ENCODE measurements around the gene CRADD. TPM values are rescaled to one million over a fixed set of nuclear protein-coding genes. Genes with fewer than 3 reads are reported as not detected.

The CRADD gene
- total RNA-seq, 1 donor from 2014 or later: 10.3 TPM

- H3K4me3 ChIP-seq (ENCODE audit: low read depth, low read length): no peak overlapping the region
- no peak for DNase-seq (ENCODE audit: low read depth)
- TF ChIP-seq CTCF (conservative IDR thresholded peaks at IDR 0.05; ENCODE audit: low read depth, low read length): no peak
These were observed 235.0 kb downstream of the CRADD start for GRCh38 chr12:93912086-93912733.

DNA sequence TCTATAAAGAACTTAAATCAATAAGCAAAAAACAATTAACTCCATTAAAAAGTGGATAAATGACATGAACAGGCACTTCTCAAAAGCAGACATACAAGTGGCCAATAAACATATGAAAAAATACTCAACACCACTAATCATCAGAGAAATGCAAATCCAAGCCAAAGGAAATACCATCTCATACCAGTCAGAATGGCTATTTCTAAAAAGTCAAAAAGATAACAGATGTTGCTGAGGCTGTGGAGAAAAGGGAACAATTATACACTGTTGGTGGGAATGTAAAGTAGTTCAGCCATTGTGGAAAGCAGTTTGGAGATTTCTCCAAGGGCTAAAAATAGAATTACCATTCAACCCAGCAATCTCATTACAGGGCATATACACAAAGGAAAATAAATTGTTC, 236.7 kb downstream of the CRADD start:
- no peak for DNase-seq (ENCODE audit: low read depth)
- no peak for TF ChIP-seq CTCF (conservative IDR thresholded peaks at IDR 0.05; ENCODE audit: low read depth, low read length)
- H3K4me3 ChIP-seq (ENCODE audit: low read depth, low read length): no peak overlapping the region

DNA sequence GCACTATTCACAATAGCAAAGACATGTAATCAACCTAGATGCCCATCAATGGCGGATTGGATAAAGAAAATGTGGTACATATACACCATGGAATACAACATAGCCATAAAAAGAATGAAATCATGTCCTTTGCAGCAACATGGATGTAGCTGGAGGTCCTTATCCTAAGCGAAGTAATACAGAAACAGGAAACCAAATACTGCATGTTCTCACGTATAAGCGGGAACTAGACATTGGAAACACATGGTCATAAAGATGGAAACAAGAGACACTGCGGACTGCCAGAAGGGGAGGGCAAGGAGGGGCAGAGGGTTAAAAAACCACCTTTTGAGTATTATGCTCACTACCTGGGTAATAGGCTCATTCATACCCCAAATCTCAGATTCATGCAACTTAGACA, 237.1 kb downstream of the CRADD start:
- no peak for DNase-seq (ENCODE audit: low read depth)
- TF ChIP-seq CTCF (conservative IDR thresholded peaks at IDR 0.05; ENCODE audit: low read depth, low read length): no peak
- H3K4me3 ChIP-seq (ENCODE audit: low read depth, low read length): no peak overlapping the region

- no peak overlapping the region for H3K4me3 ChIP-seq (ENCODE audit: low read depth, low read length)
- no peak for DNase-seq (ENCODE audit: low read depth)
- no peak for TF ChIP-seq CTCF (conservative IDR thresholded peaks at IDR 0.05; ENCODE audit: low read depth, low read length)
These were observed 238.2 kb downstream of the CRADD start for GRCh38 chr12:93915411-93915810.

DNA sequence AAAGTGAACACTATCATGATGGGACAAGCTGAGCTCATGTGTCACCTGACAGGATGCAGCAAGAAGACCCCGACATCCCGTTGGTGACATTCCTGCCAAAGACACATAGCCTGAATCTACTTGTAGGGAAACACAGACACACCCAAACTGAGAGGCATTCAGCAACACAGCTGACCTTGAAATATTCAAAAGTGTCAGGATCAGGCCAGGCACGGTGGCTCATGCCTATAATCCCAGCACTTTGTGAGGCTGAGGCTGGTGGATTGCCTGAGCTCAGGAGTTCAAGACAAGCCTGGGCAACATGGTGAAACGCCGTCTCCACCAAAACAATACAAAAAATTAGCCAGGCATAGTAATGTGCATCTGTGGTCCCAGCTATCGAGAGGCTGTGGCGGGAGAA, 239.2 kb downstream of the CRADD start:
- no peak overlapping the region for H3K4me3 ChIP-seq (ENCODE audit: low read depth, low read length)
- no peak for DNase-seq (ENCODE audit: low read depth)
- TF ChIP-seq CTCF (conservative IDR thresholded peaks at IDR 0.05; ENCODE audit: low read depth, low read length): no peak

DNA sequence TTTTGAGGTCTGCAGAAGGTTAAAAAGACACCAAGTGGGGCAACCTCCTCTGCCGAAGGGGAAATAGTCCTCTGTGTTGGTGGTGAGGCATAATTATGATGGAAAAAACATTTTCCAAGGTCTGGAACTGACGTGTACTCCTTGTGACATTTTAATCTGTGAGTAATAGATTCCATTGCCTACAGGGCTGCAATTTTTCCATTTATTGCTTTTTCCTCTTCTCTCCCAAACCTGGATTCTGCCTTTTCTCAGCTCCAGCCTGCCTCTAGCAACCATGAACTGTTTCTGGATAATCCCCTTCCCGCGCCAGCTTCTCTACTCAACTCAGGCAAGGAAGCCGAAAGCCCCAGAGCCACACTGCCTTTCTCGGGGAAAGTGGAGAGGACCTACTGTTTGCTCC, 241.1 kb downstream of the CRADD start:
- peak; percentile 20 for DNase-seq (ENCODE audit: low read depth)
- TF ChIP-seq CTCF (conservative IDR thresholded peaks at IDR 0.05; ENCODE audit: low read depth, low read length): no peak
- H3K4me3 ChIP-seq (ENCODE audit: low read depth, low read length): no peak overlapping the region

DNA sequence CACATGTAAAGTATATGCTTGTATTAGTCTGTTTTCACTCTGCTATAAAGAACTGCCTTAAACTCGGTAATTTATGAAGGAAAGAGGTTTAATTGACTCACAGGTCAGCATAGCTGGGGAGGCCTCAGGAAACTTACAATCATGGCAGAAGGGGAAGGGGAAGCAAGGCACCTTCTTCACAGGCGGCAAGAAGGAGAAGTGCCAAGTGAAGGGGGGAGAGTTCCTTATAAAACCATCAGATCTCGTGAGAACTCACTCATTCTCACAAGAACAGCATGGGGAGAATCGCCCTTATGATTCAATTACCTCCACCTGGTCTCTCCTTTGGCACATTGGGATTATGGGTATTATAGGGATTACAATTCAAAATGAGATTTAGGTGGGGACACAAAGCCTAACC, 241.7 kb downstream of the CRADD start:
- no peak for DNase-seq (ENCODE audit: low read depth)
- TF ChIP-seq CTCF (conservative IDR thresholded peaks at IDR 0.05; ENCODE audit: low read depth, low read length): no peak
- no peak overlapping the region for H3K4me3 ChIP-seq (ENCODE audit: low read depth, low read length)

Data from epithelial cell of proximal tubule (primary cell).